ENCODE measurements around the gene PIGH.

GRCh38 chr14:67577181-67577808 is 22.8 kb downstream of the PIGH start:
- TF ChIP-seq CTCF (IDR thresholded peaks at IDR 0.05; ENCODE audit: low read depth, low read length), result no peak
- no peak for TF ChIP-seq EZH2phosphoT487 (IDR thresholded peaks at IDR 0.05; ENCODE audit: low read depth)
